IPS DF 4.7 (cell line): ENCODE data around the gene TRAPPC10.

ENCODE experiments used
- DNase-seq: peaks from one replicate; pipeline ENCODE4 v3.0.0-alpha.2; 2013; ENCODE audit warnings: low spot score; ENCODE audit errors: extremely low read depth

Gene TRAPPC10

GRCh38 chr21:43997766-43998742 lies 14.1 kb upstream of the TRAPPC10 start:
- DNase-seq = no peak

GRCh38 chr21:44000360-44000759 lies 11.7 kb upstream of the TRAPPC10 start:
- no peak for DNase-seq

- DNase-seq = no peak
These were observed 9.6 kb upstream of the TRAPPC10 start for GRCh38 chr21:44002511-44002910.

GRCh38 chr21:44003307-44003966 lies 8.7 kb upstream of the TRAPPC10 start:
- no peak for DNase-seq

GRCh38 chr21:44005071-44005470 lies 7.0 kb upstream of the TRAPPC10 start:
- no peak for DNase-seq

- DNase-seq = no peak
These were observed 6.5 kb upstream of the TRAPPC10 start for GRCh38 chr21:44005593-44005992.

- no peak for DNase-seq
These were observed 6.0 kb upstream of the TRAPPC10 start for GRCh38 chr21:44006017-44006619.

GRCh38 chr21:44006656-44007055 lies 5.5 kb upstream of the TRAPPC10 start:
- DNase-seq = no peak

GRCh38 chr21:44010429-44010828 lies 1.7 kb upstream of the TRAPPC10 start:
- DNase-seq = no peak

- DNase-seq = no peak
These were observed 986 bp upstream of the TRAPPC10 start for GRCh38 chr21:44011123-44011522.

- no peak for DNase-seq
These were observed 618 bp downstream of the TRAPPC10 start for GRCh38 chr21:44012474-44013379.

GRCh38 chr21:44013380-44014088 lies 1.4 kb downstream of the TRAPPC10 start:
- no peak for DNase-seq

- DNase-seq = no peak
These were observed 5.5 kb downstream of the TRAPPC10 start for GRCh38 chr21:44017601-44018000.

- DNase-seq = no peak
These were observed 6.0 kb downstream of the TRAPPC10 start for GRCh38 chr21:44018127-44018526.

GRCh38 chr21:44018813-44019567 lies 6.9 kb downstream of the TRAPPC10 start:
- no peak for DNase-seq

- DNase-seq = no peak
These were observed 7.5 kb downstream of the TRAPPC10 start for GRCh38 chr21:44019568-44019958.

GRCh38 chr21:44020551-44020950 lies 8.4 kb downstream of the TRAPPC10 start:
- DNase-seq = no peak

- DNase-seq = no peak
These were observed 9.0 kb downstream of the TRAPPC10 start for GRCh38 chr21:44021064-44021463.

GRCh38 chr21:44024257-44024656 lies 12.1 kb downstream of the TRAPPC10 start:
- DNase-seq = no peak

GRCh38 chr21:44024887-44025353 lies 12.8 kb downstream of the TRAPPC10 start:
- DNase-seq = no peak
